NOMO-1 (cell line): ENCODE data around the gene PSD2.

Experiments
- DNase-seq, 2 experiments: peaks; one replicate each; lab custom pipeline; 2025; ENCODE audit not compliant: unreplicated experiment in 2 of 2; lab: John Stamatoyannopoulos, UW

PSD2 gene

DNA sequence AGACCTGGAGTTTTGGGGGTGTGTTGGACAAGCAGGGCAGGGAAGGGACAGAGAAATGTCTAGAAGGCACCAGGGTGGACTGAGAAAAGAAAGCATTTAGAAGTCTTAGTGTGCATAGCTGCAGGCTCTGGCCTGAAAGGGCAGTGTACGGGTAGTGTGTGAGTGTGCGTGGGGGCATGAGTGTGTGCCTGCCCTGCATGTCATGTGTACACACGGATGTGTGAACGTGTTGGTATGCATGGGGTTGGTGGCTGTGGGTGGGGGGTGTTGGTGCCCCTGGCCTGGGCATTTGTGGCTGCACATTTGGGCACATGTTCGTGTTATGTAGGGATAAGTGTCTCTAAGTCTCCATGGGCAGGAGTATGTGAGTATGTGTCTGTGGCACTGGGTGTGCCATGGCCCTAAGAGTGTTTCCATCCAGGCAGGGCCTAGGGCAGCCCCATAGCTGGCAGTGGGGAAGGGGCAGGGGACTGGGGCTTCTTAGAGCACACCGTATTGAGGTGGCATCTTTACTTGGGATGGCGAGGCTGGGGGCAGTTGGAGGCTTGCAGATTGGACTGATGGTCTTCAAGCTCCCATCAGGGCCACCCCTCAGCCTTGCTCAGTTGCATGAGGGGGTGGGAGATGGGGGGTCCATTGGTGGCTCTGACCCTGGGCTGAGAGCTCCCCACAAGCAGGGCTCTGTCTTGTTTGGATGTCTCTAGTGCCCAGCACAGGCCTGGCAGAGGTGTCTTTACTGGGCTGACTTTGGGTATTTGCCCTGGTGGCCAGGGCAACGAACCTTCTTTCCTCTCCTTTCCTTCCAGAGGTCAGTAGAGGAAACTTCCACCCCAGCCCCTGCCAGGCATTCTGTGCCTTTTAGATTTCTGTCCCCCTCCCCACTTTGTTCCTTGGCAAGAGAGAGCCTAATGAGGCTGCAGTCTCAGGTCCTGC, 15.0 kb downstream of the PSD2 start:
- DNase-seq = no peak

GRCh38 chr5:139811274-139811607, 15.6 kb downstream of the PSD2 start:
- DNase-seq = no peak

DNA sequence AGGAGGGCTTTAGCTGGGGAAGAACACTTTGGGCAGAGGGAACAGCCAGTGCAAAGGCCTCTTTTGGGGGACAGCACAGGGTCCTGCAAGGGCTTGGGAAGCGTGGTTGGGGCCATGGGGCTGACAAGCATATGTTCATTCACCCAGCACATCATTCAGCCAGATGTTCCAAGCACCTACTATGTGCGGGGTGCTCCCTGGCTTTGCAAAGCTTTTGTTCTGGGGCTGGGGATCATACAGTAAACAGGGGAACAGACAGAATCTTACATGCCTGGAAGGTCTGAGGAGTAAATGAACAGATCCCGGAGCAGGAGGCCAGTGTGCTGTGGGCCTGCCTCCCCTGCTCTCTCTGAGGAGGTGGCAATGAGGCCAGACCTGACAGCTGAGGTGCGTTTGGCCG, 16.7 kb downstream of the PSD2 start:
- no peak for DNase-seq

DNA sequence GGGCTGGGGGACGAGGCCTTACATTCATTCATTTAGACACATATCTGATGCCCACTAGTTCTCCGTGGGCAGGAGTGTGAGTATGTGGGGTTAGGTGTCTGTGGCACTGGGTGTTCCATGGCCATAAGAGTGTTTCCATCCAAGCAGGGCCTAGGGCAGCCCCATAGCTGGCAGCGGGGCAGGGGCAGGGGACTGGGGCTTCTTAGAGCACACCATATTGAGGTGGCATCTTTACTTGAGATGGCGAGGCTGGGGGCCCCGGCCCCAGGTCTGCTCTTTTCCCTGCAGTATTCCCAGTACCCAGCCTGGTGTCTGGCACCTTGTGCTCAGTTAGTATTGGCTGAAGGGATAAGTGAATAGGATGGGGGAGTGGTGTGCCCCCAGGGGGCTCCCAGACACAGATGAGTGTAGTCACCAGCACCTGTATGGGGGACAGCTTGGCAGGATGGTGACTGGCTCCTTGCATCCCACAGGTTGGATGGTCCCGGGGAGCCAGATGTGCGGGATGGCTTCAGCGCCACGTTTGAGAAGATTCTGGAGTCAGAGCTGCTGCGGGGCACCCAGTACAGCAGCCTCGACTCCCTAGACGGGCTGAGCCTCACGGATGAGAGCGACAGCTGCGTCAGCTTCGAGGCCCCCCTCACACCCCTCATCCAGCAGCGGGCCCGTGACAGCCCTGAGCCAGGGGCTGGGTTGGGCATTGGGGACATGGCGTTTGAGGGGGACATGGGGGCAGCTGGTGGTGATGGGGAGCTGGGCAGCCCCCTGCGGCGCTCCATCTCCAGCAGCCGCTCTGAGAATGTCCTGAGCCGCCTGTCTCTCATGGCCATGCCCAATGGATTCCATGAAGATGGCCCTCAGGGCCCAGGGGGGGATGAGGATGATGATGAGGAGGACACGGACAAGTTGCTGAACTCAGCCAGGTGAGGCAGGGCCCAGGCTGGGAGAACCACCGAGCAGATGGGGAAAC, 17.5 kb downstream of the PSD2 start:
- DNase-seq = no peak

DNA sequence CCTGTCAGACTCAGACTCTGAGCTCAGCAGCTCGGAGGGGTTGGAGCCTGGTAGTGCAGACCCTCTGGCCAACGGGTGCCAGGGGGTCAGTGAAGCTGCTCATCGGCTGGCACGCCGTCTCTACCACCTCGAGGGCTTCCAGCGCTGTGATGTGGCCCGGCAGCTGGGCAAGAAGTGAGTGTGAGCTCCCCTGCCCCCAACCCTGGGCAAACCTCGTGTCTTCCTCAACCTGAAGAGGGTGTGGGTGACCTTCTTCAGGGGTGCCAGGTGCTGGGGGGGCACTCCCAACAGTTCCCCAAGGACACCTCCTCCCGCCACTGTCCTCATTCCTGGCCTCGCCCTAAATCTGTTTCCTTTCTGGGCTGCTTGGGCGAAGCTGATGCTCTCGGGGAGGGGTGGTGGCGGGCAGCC, 18.6 kb downstream of the PSD2 start:
- DNase-seq = no peak

DNA sequence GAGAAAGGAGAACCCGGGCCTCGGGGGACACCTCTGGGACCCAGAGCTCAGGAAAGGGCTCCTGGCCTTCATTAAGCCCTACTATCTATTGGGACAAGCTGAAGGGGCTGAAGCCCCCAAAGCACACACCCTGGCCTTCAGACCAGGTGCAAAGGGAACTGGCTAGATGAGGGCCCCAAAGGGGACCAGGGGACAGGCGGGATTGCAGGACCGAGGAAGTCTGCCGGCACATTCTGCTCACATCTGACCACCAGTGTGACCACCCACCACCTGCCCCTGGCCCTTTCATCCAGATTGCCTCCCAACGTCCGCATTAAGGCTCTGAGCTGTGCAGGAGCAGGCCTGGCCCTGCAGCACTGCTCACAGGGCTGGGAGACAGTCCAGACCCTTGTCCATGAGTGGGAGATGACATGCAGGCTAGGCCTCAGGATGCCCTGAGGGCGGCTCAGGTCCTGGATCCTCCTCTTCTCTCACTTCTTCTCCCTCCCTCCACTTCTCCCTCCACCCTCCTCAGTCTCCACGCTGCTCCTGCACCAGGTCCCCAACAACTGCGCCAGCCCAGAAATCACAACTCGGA, 19.2 kb downstream of the PSD2 start:
- DNase-seq = no peak

GRCh38 chr5:139816566-139816965, 21.0 kb downstream of the PSD2 start:
- no peak for DNase-seq

- DNase-seq = no peak
Measured at GRCh38 chr5:139817362-139817761, 21.8 kb downstream of the PSD2 start.

DNA sequence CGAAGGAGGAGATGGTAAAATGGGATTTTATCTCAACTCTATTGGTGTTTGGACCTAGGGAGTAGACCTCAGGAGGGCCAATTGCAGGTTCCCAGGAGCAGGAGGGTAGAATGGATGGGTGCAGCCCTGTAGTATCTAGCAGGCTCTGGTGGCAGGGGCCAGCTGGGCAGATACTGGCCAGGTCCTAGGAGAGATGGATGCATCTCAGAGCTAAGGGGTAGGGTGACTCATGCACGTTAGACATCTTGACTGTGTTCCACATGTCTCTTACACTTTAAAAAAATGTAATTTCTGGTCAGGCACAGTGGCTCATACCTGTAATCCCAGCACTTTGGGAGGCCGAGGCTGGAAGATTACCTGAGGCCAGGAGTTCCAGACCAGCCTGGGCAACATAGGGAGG, 22.4 kb downstream of the PSD2 start:
- no peak for DNase-seq

DNA sequence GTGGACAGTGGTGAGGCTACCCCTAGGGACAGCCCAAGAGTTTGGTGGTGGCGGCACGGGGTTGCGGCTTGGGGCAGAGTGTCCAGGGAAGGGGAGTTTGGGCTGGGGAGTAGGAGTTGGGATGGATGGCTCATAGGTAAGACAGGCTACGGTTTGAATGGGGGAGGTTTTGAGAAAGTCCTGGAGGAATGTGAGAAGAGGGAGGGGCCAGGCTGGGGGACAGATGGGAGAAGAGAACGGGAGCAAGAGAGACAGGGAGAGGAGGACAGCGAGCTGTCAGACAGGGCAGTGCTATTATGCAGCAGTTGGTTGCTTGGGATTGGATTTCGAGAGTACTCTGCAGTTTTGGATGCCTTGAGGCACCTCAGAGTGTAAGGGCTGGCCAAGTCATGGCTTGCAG, 24.5 kb downstream of the PSD2 start:
- DNase-seq = no peak

DNA sequence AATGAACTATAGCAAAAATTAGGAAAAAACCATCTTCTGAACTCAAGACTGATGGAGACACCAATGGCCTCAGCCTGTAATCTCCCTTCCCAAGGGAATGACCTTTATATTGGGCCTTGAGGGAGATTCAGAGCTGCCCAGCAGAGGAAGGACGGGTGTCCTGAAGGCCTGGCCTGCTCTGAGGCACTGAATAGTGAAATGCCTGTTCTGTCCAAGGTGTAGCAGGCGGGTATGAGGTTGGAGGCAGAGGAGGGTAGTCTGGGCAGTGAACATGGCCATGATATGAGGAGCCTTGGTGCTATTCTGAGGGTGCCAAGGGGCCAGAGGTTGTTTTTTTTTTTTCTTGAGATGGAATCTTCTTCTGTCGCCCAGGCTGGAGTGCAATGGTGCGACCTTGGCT, 25.0 kb downstream of the PSD2 start:
- DNase-seq = no peak

DNA sequence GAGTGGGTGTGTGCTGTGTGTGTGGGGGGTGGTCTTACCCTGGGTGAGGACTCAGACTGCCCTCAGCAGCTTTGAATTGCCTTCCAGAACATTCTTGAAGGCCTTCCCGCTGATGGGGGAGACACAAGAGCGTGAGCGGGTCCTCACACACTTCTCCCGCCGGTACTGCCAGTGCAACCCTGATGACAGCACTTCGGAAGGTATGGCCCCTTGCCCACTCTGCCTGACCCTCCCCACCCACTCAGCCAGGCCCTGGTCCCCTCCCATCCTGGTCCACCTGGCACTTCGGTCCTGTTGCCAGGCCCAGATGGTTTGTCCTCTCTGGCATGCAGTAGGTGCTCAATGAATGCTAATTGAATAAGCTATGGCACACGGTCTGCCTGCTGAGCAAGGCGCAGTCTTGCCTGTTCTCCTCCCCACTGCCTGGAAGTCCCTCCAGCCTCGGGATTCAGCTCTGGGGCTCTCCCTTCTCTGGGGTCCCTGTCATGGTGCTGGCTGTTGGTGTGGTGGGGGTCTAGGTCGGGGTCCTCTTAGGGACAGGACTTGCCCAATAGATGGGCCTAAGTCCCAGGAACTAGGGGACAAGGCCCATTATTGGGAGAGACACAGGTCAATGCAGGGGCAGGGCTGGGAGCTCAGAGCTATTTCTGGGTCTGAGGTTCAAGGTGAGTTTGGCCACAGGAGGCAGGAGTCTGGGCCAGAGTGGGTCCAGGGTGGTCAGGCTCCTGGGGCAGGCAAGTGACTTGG, 26.4 kb downstream of the PSD2 start:
- DNase-seq = no peak

DNA sequence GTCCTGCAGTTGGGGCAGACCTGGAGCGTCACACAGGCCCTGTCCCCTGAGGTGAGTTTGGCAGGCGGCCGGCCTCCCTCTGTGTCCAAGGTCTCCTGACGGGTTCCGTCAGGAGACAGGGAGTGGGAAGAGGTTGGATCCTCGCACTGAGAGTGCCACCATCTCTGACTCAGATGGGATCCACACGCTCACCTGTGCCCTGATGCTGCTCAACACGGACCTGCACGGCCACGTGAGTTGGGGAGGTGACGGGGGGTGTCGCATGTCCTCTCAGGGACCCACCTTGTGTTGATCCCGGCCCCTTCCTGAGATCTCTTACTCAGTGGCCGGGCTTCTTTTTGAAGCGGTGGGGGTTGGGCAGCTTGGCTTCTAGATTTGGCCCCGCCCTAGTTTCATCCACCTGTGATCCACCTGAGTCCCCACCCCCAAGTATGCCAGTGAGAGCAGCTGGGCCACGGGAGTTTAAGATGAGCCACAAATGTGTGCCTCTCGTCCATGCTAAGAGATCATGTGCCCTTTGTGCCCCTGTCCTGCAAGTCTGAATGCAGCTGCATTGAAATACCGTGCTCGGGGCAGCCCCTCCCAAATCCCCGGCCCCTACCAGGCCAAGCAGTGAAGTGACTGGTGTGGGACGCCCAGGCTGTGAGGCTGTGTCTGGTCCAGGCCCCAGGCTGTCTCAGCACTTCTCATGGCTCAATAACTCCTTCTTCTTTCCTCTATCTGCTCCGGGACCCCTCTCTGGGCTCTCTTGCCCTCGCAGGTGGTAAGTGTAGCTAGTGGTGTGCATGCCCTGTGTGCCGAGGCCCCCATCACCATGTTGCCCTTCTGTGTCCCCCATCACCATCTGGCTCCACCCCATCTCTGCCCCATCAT, 27.2 kb downstream of the PSD2 start:
- no peak for DNase-seq

DNA sequence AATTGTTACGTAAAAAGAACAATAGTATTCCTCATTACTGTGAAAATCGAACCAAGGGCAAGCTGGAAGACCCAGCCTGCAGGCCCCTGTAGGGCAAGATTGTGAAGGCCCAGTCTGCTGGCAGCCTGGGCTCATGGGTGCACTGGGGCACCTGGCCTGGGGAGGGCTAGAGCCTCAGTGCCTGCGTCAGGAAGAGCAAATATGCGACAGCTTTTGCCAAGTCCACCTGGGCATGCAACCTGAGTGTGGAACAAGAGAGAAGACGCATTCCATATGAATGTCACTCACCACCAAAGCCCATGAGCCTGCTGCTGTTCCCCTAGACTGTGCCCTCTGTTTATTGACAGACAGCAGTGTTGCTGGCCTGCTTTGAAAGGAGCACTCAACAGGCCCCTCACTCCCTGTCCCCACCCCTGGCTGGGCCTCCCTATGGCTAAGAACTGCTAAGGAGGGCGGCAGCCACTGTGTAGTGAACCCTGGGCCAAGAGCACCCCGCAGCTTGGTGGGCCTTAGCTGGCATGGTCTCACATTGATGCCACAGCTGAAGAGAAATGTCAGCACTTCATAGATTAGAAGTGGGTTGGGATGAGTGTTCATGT, 28.2 kb downstream of the PSD2 start:
- DNase-seq = no peak

DNA sequence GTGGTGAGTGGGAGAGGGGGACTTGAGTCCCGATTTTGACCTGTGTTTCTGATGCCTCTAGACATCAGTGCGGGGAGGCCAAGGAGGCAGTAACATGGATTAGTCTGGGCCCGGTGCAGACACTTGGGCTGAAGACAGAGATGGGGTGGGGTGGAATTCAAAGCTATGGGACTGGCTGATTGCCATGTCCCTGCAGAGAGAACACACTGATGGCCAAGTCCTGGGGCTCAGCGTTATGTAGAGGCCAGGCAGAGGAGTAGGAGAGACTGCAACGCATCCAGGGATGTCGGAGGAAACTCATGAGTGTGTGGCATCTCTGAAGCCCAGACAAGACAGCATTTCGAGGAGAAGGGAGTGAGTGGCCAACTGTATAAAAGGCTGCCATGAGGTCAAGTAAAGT, 30.1 kb downstream of the PSD2 start:
- no peak for DNase-seq

DNA sequence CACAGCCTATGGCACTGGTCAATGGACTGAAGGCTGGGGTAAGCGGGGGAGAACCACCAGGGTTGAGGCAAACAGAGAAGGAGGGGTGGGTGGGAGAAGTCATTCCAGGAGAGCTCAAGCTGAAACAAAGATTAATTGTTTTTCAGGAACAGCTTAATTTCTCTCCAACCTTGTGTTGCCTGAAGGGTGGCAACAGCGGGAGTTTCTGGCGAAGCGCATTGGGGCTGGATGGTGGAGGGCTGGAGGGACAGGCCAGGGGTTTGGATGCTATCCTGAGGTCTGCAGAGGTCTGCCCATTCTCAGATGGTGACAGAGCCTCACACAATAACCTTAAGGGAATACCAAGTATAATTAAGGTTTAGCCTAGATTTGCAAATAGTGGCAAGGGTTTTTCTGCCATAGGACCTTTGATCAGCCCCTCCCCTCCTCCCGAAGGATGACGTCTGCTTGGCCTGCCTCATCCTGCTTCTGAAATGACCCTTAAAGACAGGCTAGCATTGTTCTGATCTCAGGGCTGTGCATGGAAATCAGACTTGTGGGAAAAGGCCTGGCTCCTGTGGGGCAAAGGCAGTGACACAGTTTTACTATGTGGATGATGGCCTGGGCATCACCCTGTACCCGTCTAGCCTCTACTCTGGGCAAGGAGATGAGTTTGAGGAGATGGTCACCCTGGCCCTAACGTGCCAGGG, 32.7 kb downstream of the PSD2 start:
- DNase-seq = no peak

DNA sequence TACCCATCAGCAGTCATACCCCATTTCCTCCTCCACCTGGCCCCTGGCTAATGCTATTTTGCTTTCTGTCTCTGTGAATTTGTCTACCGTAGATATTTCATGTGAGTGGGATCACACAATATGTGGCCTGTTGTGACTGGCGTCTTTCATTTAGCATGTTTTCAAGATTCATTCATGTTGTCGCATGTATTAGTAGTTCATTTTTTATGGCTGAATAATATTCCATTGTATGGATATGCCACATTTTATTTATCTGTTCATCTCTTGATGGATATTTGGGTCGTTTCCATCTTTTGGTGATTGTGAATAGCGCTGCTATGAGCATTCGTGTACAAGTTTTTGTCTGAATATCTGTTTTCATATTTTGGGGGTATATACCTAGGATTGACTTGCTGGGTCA, 33.9 kb downstream of the PSD2 start:
- no peak for DNase-seq

DNA sequence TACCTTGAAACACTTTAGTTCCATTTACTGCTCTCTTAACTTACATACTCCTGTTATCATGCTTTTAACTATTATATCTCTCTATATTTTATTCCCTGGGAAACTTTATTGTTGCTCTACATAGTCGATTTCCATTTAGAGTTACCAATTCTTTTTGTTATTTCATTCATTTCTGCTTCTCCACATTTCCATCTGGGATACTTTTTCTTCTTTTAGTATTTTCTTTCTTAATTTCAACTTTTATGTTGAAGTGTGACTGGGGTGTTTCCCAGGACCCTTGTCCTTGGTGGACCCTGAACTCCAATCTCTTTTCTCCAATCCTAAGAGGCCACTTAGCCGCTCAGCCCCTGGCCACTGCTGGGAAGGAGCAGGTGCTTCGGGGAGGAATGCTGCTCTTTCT, 36.0 kb downstream of the PSD2 start:
- DNase-seq = no peak

- DNase-seq = no peak
Measured at GRCh38 chr5:139833525-139833924, 37.9 kb downstream of the PSD2 start.
